Uterus (tissue), 4 donors: ENCODE measurements around the gene MACO1. TPM values are rescaled to one million over a fixed set of nuclear protein-coding genes. Genes with fewer than 3 reads are reported as not detected.
"Not testable (repeated sequence)": the region's sequence is repeated elsewhere in the genome, so short reads cannot be mapped to it uniquely, and the experiment has no call there.

ENCODE experiments used
- DNase-seq, 2 donors: peaks; one replicate each; pipeline ENCODE4 v3.0.0-alpha.2; 2019 to 2020
- H3K27ac ChIP-seq, 2 donors: fragments of 200-600 bp; sonication (generic); 1 replicate in 1 of 2; 2 replicates in 1 of 2; pipeline ENCODE4 v1.5.1; 2016 to 2018
- H3K27me3 ChIP-seq, 2 donors: fragments of 200-600 bp; sonication (generic); one replicate each; pipeline ENCODE4 v1.5.1; 2018 to 2019; ENCODE audit warnings: control low read depth in 1 of 2
- H3K36me3 ChIP-seq, 2 donors: fragments of 200-600 bp; sonication (generic); one replicate each; pipeline ENCODE4 v1.5.1; 2019; ENCODE audit warnings: control low read depth in 1 of 2
- H3K4me1 ChIP-seq, 2 donors: fragments of 200-600 bp; sonication (generic); one replicate each; pipeline ENCODE4 v1.5.1; 2018 to 2019; ENCODE audit warnings: control low read depth in 1 of 2
- H3K4me3 ChIP-seq, 2 donors: fragments of 200-600 bp; sonication (generic); 1 replicate in 1 of 2; 2 replicates in 1 of 2; pipeline ENCODE4 v1.5.1; 2018 to 2019; ENCODE audit warnings: mild to moderate bottlenecking in 1 of 2
- H3K9me3 ChIP-seq, 2 donors: fragments of 200-600 bp; sonication (generic); one replicate each; pipeline ENCODE4 v1.5.1; 2019; ENCODE audit warnings: control low read depth in 1 of 2
- POLR2A ChIP-seq, 2 donors: fragments of 450-650 bp; IDR thresholded peaks; one replicate each; pipeline ENCODE4 v1.6.1; 2016; ENCODE audit warnings: antibody characterized with exemption in 2 of 2, mild to moderate bottlenecking in 1 of 2, moderate library complexity in 1 of 2
- intact Hi-C: fragments of 100-400 bp; cut with DNase I; formaldehyde crosslinking; loops from one replicate; pipeline ENCODE4 v1.15.1; 2023; ENCODE audit warnings: low total_unique reads
- total RNA-seq, 4 donors: library from RNA; depleted of rRNA in 3 of 4; stranded (reverse); fragments of >200 nt in 3 of 4; gene quantifications; one replicate each; pipeline versions ENCODE4 v1.1.0 to v1.2.4, GENCODE V29; 2014 to 2023
- TF ChIP-seq, protein P1 (sequence below), 4 experiments: fragments of 200-600 bp in 2 of 4; fragments of 450-650 bp in 2 of 4; sonication (generic) in 2 of 4; IDR thresholded peaks; one replicate each; pipeline ENCODE4 v1.5.1; 2016 to 2019; ENCODE audit warnings: antibody characterized with exemption in 4 of 4, mild to moderate bottlenecking in 2 of 4, moderate library complexity in 1 of 4
- donor health status: DM: yes; HTN: yes; CAD: no.

Gene MACO1
- total RNA-seq, 4 donors from 2014 or later = 15.4 to 26.8 (median 20.2) TPM

DNA sequence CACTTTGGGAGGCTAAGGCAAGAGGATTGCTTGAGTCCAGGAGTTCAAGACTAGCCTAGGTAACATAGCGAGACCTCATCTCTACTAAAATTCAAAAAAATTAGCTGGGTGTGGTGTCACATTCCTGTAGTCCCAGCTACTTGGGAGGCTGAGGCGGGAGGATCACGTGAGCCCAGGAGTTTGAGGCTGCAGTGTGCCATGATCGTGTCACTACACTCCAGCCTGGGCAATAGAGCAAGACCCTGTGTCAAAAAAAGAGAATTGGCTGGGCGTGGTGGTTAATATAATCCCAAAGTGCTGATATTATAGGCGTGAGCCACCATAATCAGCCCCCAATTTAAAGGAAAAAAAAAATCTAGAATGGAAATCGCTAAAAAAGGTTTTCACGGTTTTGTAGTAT, 7.0 kb downstream of the MACO1 start:
- intact Hi-C loops = no loop called here
- no peak for TF ChIP-seq POLR2A (IDR thresholded peaks at IDR 0.05)
- TF ChIP-seq, protein P1, sequence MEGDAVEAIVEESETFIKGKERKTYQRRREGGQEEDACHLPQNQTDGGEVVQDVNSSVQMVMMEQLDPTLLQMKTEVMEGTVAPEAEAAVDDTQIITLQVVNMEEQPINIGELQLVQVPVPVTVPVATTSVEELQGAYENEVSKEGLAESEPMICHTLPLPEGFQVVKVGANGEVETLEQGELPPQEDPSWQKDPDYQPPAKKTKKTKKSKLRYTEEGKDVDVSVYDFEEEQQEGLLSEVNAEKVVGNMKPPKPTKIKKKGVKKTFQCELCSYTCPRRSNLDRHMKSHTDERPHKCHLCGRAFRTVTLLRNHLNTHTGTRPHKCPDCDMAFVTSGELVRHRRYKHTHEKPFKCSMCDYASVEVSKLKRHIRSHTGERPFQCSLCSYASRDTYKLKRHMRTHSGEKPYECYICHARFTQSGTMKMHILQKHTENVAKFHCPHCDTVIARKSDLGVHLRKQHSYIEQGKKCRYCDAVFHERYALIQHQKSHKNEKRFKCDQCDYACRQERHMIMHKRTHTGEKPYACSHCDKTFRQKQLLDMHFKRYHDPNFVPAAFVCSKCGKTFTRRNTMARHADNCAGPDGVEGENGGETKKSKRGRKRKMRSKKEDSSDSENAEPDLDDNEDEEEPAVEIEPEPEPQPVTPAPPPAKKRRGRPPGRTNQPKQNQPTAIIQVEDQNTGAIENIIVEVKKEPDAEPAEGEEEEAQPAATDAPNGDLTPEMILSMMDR (IDR thresholded peaks at IDR 0.05) = no peak
- H3K27ac ChIP-seq = no peak overlapping the region
- H3K4me1 ChIP-seq = peaks cover 0 to 4% of the 10 kb centered on the region in 2 donors
- no peaks in the 10 kb centered on the region for H3K36me3 ChIP-seq
- H3K4me3 ChIP-seq = no peak overlapping the region
- H3K27me3 ChIP-seq = no peaks in the 10 kb centered on the region
- H3K9me3 ChIP-seq = no peaks in the 10 kb centered on the region
- no peak for DNase-seq

DNA sequence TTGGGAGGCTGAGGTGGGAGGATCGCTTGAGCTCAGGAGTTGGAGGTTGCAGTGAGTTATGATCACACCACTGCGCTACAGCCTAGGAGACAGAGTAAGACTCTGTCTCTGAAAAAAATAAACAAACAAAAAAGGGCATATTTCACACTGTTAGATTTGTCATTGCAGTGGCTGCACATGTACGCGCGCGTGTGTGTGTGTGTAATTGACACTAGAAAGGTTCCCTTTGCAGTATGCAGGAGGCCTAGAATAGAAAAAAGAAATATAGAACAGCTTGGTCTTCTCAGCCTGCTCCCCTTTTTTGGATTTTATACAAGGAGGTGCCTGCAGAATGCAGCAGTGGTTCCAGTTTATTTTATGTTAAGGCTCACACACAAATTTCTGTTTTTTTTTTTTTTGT, 8.6 kb downstream of the MACO1 start:
- TF ChIP-seq POLR2A (IDR thresholded peaks at IDR 0.05) = no peak
- TF ChIP-seq, protein P1 (IDR thresholded peaks at IDR 0.05) = no peak
- intact Hi-C loops = no loop called here
- no peaks in the 10 kb centered on the region for H3K9me3 ChIP-seq

DNA sequence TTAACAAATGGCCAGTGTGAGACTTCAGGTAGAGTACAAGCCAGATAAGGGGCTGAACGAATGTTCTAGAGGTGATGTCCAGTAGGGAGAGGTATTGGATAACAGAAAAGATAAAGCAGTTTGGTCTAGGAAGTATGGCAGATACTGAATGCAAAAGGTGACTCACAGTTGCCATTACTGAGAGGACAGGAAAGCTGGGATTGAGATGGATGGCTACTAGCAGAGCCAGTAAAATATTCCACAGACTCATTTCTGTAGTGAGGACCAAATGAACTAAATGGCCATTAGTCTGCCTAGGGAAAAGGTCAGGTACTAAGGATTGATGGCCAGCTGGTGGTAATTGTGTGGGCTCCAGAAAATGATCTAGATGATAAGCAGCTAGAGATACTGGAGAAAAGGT, 11.5 kb downstream of the MACO1 start:
- TF ChIP-seq, protein P1 (IDR thresholded peaks at IDR 0.05) = no peak
- no peak for TF ChIP-seq POLR2A (IDR thresholded peaks at IDR 0.05)
- DNase-seq = no peak
- Histone ChIP-seq H3K9me3 (no peaks in the 10 kb centered on the region), H3K27me3 (no peaks in the 10 kb centered on the region), H3K4me3 (no peak overlapping the region), H3K27ac (no peak overlapping the region), H3K36me3 (no peaks in the 10 kb centered on the region), H3K4me1 (no peaks in the 10 kb centered on the region)
- intact Hi-C loops = no loop called here

More for the DNA sequence above, 8.6 kb downstream of the MACO1 start:
- Histone ChIP-seq H3K27ac (no peak overlapping the region), H3K36me3 (no peaks in the 10 kb centered on the region), H3K4me3 (no peak overlapping the region), H3K4me1 (no peaks in the 10 kb centered on the region), H3K27me3 (no peaks in the 10 kb centered on the region)
- DNase-seq = no peak

DNA sequence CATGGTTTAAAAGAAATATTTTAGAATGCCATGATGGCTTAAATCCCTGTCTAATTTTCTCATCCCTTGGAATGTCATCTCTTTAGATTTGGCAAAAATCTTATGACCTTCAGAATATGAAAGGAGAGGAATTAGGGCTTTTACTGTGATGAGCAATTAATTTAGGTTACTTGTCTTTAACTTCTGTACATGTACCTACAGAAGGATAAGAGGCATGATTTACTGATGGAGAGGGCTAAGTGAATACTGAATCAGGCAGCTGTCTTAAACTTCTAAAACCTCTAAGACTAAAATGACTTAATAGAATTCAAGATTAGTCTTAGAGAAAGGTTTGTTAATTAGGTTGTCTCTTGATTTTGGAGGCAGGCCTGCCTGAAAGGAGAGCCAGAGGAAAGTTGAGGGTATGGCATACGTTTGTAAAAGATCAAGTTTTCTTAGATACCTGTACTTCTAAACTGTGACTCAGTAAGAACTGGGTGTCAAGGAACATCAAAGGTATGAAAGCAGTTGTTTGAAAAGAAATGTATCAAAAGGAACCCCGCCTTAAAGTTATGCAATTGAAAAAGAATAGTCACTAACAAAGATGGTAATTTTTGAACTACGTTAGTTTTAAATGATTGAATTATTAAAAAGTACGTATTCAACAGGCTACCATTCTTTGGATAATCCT, 12.5 kb downstream of the MACO1 start:
- H3K9me3 ChIP-seq = no peaks in the 10 kb centered on the region
- TF ChIP-seq POLR2A (IDR thresholded peaks at IDR 0.05) = no peak
- intact Hi-C loops = no loop called here
- no peaks in the 10 kb centered on the region for H3K4me1 ChIP-seq
- DNase-seq = no peak
- no peak overlapping the region for H3K4me3 ChIP-seq
- no peaks in the 10 kb centered on the region for H3K36me3 ChIP-seq
- no peak overlapping the region for H3K27ac ChIP-seq
- H3K27me3 ChIP-seq = no peaks in the 10 kb centered on the region

DNA sequence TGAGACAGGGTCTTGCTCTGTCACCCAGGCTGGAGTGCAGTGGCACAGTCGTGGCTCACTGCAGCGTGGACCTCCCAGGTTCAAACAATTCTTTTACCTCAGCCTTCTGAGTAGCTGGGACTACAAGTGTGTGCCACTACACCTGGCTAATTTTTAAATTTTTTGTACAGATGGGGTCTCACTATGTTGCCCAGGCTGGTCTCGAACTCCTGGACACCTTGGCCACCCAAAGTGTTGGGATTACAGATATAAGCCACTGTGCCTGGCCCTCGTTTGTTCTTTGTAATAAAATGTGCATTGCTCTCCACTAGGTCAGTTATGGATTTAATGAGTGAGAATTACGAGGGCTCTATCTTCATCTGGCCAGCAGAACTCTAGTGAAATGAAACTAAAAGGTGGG, 13.9 kb downstream of the MACO1 start:
- H3K36me3 ChIP-seq, DNase-seq, H3K27me3 ChIP-seq, H3K4me3 ChIP-seq, intact Hi-C loops, H3K27ac ChIP-seq, H3K9me3 ChIP-seq, H3K4me1 ChIP-seq: not testable (repeated sequence)

DNA sequence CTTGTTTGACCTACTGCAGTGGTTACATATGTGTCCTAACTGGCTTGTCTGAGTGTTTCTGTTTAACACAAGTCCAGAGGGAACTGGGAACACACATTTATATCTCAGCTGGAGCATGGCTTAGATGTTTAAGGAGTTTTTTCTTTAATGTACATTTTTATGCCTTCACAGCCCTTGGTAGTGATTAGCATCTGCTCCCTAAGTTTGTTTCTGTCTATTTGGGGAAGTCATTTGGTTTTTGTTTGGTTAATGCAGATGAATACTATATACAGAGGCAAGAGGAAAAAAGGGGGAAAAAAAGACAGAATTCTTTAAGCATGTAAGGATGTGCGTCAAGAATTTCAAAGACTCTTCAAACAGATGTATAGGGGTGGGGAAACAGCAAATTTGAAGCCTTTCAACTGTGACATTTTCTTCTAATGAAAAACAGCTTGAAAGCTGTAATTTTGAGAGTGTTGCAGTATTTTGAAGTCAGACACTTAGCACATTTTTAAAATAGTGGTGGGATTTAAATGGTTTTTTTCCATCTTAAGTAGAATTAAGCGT, 15.4 kb downstream of the MACO1 start:
- Histone ChIP-seq H3K27me3 (no peaks in the 10 kb centered on the region), H3K27ac (no peak overlapping the region), H3K4me3 (no peak overlapping the region), H3K4me1 (no peaks in the 10 kb centered on the region), H3K36me3 (no peaks in the 10 kb centered on the region), H3K9me3 (no peaks in the 10 kb centered on the region)
- DNase-seq = no peak
- intact Hi-C loops = no loop called here
- TF ChIP-seq, protein P1 (IDR thresholded peaks at IDR 0.05) = no peak
- TF ChIP-seq POLR2A (IDR thresholded peaks at IDR 0.05) = no peak
